Spleen (tissue), 11 donors: ENCODE measurements around the gene LGR6. TPM values are rescaled to one million over a fixed set of nuclear protein-coding genes. Genes with fewer than 3 reads are reported as not detected.

Experiments used
- DNase-seq: peaks from one replicate; pipeline ENCODE4 v3.0.0-alpha.2; 2020
- H3K27ac ChIP-seq, 8 donors: fragments of 200-600 bp; sonication (generic) in 7 of 8; 1 replicate in 4 of 8; 2 replicates in 4 of 8; pipeline versions ENCODE4 v1.5.0 to v1.8.0; 2016 to 2021; ENCODE audit warnings: inconsistent platforms in 4 of 8, mild to moderate bottlenecking in 4 of 8, moderate library complexity in 1 of 8
- H3K27me3 ChIP-seq, 7 donors: fragments of 200-600 bp; sonication (generic) in 6 of 7; replicated peaks in 1 of 7; 1 replicate in 4 of 7; 2 replicates in 3 of 7; pipeline versions ENCODE4 v1.5.0 to v1.8.0; 2016 to 2021; ENCODE audit warnings: inconsistent platforms in 3 of 7, mild to moderate bottlenecking in 1 of 7
- H3K36me3 ChIP-seq, 6 donors: fragments of 200-600 bp; sonication (generic) in 5 of 6; 1 replicate in 4 of 6; 2 replicates in 2 of 6; pipeline versions ENCODE4 v1.5.0 to v1.8.0; 2016 to 2021; ENCODE audit warnings: inconsistent platforms in 2 of 6
- H3K4me1 ChIP-seq, 6 donors: fragments of 200-600 bp; sonication (generic) in 5 of 6; 1 replicate in 3 of 6; 2 replicates in 3 of 6; pipeline versions ENCODE4 v1.5.0 to v1.8.0; 2016 to 2021; ENCODE audit warnings: inconsistent platforms in 3 of 6
- H3K4me3 ChIP-seq, 8 donors: fragments of 200-600 bp; sonication (generic) in 7 of 8; 1 replicate in 4 of 8; 2 replicates in 4 of 8; pipeline versions ENCODE4 v1.5.0 to v1.8.0; 2016 to 2021; ENCODE audit warnings: inconsistent platforms in 4 of 8, mild to moderate bottlenecking in 4 of 8, moderate library complexity in 2 of 8
- H3K9me3 ChIP-seq, 8 donors: fragments of 200-600 bp; sonication (generic) in 7 of 8; 1 replicate in 4 of 8; 2 replicates in 4 of 8; pipeline versions ENCODE4 v1.5.0 to v1.8.0; 2016 to 2021; ENCODE audit warnings: inconsistent platforms in 4 of 8
- CTCF ChIP-seq, 11 experiments: fragments of 200-600 bp in 7 of 11; fragments of 450-650 bp in 4 of 11; sonication (generic) in 4 of 11; IDR thresholded peaks in 8 of 11; conservative IDR thresholded peaks in 3 of 11; 1 replicate in 7 of 11; 2 replicates in 4 of 11; pipeline versions ENCODE4 v1.4.0 to v1.8.0; 2016 to 2021; ENCODE audit warnings: antibody characterized with exemption in 11 of 11, inconsistent platforms in 4 of 11, mild to moderate bottlenecking in 1 of 11
- POLR2A ChIP-seq, 3 donors: fragments of 450-650 bp; IDR thresholded peaks; one replicate each; pipeline ENCODE4 v1.5.1; 2017; ENCODE audit warnings: antibody characterized with exemption in 3 of 3, mild to moderate bottlenecking in 1 of 3
- POLR2AphosphoS5 ChIP-seq, 3 donors: sonication (generic); formaldehyde crosslinking; IDR thresholded peaks; one replicate each; pipeline ENCODE4 v1.5.1; 2017; ENCODE audit warnings: antibody characterized with exemption in 3 of 3
- WGBS, 5 donors: extraction: QIAGEN DNeasy Blood & Tissue Kit in 3 of 5; methylation state at CpG; one replicate each; pipeline versions ENCODE4 v1.1.5 to v1.1.7; 2013 to 2018; 5-methylcytosine and 5-hydroxymethylcytosine counted together
- intact Hi-C: fragments of 100-400 bp; cut with DNase I; formaldehyde crosslinking; loops from one replicate; pipeline ENCODE4 v1.15.0; 2023; ENCODE audit warnings: low total_unique reads
- polyA plus RNA-seq, 3 donors: library from polyadenylated mRNA; stranded (reverse); fragments of 200-250 nt; gene quantifications; one replicate each; pipeline ENCODE4 v1.2.1, GENCODE V29; 2013
- total RNA-seq, 7 donors: library from RNA; depleted of rRNA in 3 of 7; stranded (reverse); fragments of >200 nt in 3 of 7; fragmentation: NEBNext Ultra II Directional in 4 of 7; extraction: Animal tissue kit (Norgen Biotek cat#: 25700) in 4 of 7; gene quantifications; one replicate each; pipeline versions ENCODE4 v1.1.0 to v1.2.1, GENCODE V29; 2016 to 2021
- donor health status: healthy with polysubstance abuse.
- donor health status: DM: no; HTN: no; CAD: no; lungs with moderate emphysema.
- donor health status: DM: no; HTN: no; CAD: no.
- donor health status: Bipolar disorder and iron deficiency.
- donor health status: healthy.
- donor health status: DM: no; HTN: no; CAD: no.
- donor health status: DM: yes; HTN: yes; CAD: no.

The LGR6 gene
- total and polyA plus RNA-seq, 10 donors: 0.61 to 24.5 (median 5.3) TPM

DNA sequence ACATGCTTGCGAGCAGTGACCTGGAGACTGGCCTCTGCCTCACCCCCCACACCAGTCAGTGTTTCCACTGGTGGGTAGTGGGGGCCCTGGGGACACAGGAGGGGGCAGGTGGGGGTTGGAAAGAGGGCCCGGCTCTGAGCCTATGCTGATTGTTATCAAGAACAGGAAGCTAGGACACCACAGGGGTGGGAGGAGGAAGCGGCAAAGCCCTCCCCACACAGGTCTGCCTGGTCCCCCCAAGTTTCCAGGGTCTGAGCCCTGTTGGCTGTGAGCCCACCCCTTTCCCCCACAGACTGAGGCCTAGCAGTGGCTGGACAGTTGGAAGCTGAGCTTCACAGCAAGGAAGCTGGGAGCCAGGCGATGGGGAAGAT is 31.6 kb upstream of the LGR6 start:
- Histone ChIP-seq H3K4me3 (peak overlapping the region in 1 of 8 donors; percentile 71), H3K4me1 (peaks cover 58 to 96% (median 90%) of the 10 kb centered on the region in 6 donors), H3K27me3 (no peaks in the 10 kb centered on the region), H3K27ac (peak overlapping the region; percentile 84 to 96 (median 92)), H3K36me3 (peaks cover 0 to 11% (median 4%) of the 10 kb centered on the region in 6 donors), H3K9me3 (no peaks in the 10 kb centered on the region)
- 15 to 38% (median 26%) methylated on average over 3 to 4 of the region's 4 CpGs for WGBS, 5 donors
- TF ChIP-seq POLR2AphosphoS5 (IDR thresholded peaks at IDR 0.05) (no peak), CTCF (IDR thresholded peaks at IDR 0.05 in 8 of 11, conservative IDR thresholded peaks at IDR 0.05 in 3 of 11) (no peak), POLR2A (IDR thresholded peaks at IDR 0.05) (no peak)
- peak; percentile 89 for DNase-seq
- intact Hi-C loops: no loop called here

- 21 to 30% (median 26%) methylated on average over 10 to 15 of the region's 15 CpGs for WGBS, 5 donors
Observed at GRCh38 chr1:202162418-202163280, 30.9 kb upstream of the LGR6 start.

GRCh38 chr1:202163281-202164270 is 30.0 kb upstream of the LGR6 start:
- Histone ChIP-seq H3K27me3 (no peaks in the 10 kb centered on the region), H3K36me3 (no peaks in the 10 kb centered on the region), H3K4me3 (peak overlapping the region in 1 of 8 donors; percentile 71), H3K27ac (peak overlapping the region in 7 of 8 donors; percentile 88 to 96 (median 93)), H3K9me3 (no peaks in the 10 kb centered on the region), H3K4me1 (peaks cover 58 to 89% (median 75%) of the 10 kb centered on the region in 6 donors)
- WGBS, 5 donors: 61 to 82% (median 69%) methylated on average over 10 to 12 of the region's 12 CpGs
- TF ChIP-seq CTCF (IDR thresholded peaks at IDR 0.05 in 8 of 11, conservative IDR thresholded peaks at IDR 0.05 in 3 of 11): no peak
- no peak for TF ChIP-seq POLR2AphosphoS5 (IDR thresholded peaks at IDR 0.05)
- no peak for TF ChIP-seq POLR2A (IDR thresholded peaks at IDR 0.05)
- no peak for DNase-seq
- intact Hi-C loops: no loop called here

More at GRCh38 chr1:202162418-202163280, 30.9 kb upstream of the LGR6 start:
- TF ChIP-seq CTCF (IDR thresholded peaks at IDR 0.05 in 8 of 11, conservative IDR thresholded peaks at IDR 0.05 in 3 of 11): no peak
- TF ChIP-seq POLR2AphosphoS5 (IDR thresholded peaks at IDR 0.05): peak in 1 of 3 donors; percentile 37
- no peak for TF ChIP-seq POLR2A (IDR thresholded peaks at IDR 0.05)
- DNase-seq: peak; percentile 86
- peak overlapping the region; percentile 84 to 96 (median 92) for H3K27ac ChIP-seq
- H3K36me3 ChIP-seq: peaks cover 0 to 5% (median 2%) of the 10 kb centered on the region in 6 donors
- H3K4me3 ChIP-seq: peak overlapping the region in 1 of 8 donors; percentile 71
- no peaks in the 10 kb centered on the region for H3K9me3 ChIP-seq
- intact Hi-C loops: no loop called here
- peaks cover 58 to 93% (median 84%) of the 10 kb centered on the region in 6 donors for H3K4me1 ChIP-seq
- H3K27me3 ChIP-seq: no peaks in the 10 kb centered on the region
